Measurements from ENCODE around the gene XRCC6. TPM values are rescaled to one million over a fixed set of nuclear protein-coding genes. Genes with fewer than 3 reads are reported as not detected.

XRCC6 gene
- total and polyA plus RNA-seq, 2 of the 13 experiments (the other 11 are each of a cell fraction or from before 2014, with no cell fraction given): 124 to 625 TPM

DNA sequence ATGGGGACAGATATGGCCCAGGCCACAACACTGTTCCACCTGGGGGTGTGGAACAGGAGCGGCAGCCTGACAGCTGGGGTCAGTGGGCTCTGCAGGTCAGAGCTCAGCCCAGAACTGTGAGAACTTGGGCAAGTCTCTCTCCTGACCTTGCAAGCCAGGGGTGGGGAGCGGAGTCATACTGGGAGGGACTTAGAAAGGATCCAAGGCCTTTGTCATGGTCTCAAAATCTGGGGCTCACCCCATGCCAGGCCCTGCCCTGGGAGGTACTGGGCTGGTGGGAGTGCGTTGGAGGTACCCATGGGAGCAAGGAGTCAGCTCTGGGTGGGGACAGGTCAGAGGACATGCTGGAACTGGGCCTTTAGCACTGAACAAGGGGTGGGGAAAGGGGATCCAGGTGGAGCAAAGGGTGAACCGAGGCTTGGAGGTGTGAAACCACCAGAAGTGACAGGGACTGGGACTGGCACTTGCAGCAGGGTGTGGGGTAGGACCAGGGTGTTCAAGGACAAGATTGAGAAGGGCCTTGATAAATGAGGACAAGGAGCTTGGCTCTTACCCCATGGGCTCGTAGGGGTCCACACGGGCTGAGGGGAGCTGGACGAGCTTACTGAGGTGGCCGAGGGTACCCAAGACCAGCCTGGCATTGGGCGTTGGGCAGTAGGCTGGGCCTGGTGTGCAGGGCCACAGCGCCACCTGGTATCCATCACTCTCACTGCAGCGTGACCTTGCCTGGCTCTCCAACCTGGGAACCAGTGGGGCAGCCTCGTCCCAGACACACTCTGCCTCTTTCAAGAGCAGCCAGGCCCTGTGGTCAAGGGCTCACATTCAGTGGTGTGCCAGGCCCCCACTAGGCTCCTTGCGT lies 24.1 kb upstream of the XRCC6 start (continued):
- TF ChIP-seq ZNF660 (CRISPR knock-in tag; IDR thresholded peaks at IDR 0.05; ENCODE audit: borderline replicate concordance, low read depth) (no peak), NFYB (CRISPR knock-in tag; IDR thresholded peaks at IDR 0.05) (no peak), TBP (CRISPR knock-in tag; IDR thresholded peaks at IDR 0.05) (no peak), KLF15 (CRISPR knock-in tag; IDR thresholded peaks at IDR 0.05; ENCODE audit: borderline replicate concordance) (no peak), ZNF138 (CRISPR knock-in tag; IDR thresholded peaks at IDR 0.05; ENCODE audit: low read depth) (no peak), POLR2AphosphoS2 (IDR thresholded peaks at IDR 0.05; ENCODE audit: low read depth, low read length) (no peak), SMAD9 (CRISPR knock-in tag; IDR thresholded peaks at IDR 0.05) (no peak), ZNF589 (CRISPR knock-in tag; conservative IDR thresholded peaks at IDR 0.05) (no peak), RELA (CRISPR knock-in tag; IDR thresholded peaks at IDR 0.05) (no peak), HIVEP1 (CRISPR knock-in tag; IDR thresholded peaks at IDR 0.05) (0 out of 2 replicates have a peak, but pooled peaks have one; percentile 35)
- TF ChIP-seq, protein P1, sequence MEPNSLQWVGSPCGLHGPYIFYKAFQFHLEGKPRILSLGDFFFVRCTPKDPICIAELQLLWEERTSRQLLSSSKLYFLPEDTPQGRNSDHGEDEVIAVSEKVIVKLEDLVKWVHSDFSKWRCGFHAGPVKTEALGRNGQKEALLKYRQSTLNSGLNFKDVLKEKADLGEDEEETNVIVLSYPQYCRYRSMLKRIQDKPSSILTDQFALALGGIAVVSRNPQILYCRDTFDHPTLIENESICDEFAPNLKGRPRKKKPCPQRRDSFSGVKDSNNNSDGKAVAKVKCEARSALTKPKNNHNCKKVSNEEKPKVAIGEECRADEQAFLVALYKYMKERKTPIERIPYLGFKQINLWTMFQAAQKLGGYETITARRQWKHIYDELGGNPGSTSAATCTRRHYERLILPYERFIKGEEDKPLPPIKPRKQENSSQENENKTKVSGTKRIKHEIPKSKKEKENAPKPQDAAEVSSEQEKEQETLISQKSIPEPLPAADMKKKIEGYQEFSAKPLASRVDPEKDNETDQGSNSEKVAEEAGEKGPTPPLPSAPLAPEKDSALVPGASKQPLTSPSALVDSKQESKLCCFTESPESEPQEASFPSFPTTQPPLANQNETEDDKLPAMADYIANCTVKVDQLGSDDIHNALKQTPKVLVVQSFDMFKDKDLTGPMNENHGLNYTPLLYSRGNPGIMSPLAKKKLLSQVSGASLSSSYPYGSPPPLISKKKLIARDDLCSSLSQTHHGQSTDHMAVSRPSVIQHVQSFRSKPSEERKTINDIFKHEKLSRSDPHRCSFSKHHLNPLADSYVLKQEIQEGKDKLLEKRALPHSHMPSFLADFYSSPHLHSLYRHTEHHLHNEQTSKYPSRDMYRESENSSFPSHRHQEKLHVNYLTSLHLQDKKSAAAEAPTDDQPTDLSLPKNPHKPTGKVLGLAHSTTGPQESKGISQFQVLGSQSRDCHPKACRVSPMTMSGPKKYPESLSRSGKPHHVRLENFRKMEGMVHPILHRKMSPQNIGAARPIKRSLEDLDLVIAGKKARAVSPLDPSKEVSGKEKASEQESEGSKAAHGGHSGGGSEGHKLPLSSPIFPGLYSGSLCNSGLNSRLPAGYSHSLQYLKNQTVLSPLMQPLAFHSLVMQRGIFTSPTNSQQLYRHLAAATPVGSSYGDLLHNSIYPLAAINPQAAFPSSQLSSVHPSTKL (CRISPR knock-in tag; IDR thresholded peaks at IDR 0.05): 0 out of 2 replicates have a peak, but pooled peaks have one; percentile 12
- TF ChIP-seq, protein P2, sequence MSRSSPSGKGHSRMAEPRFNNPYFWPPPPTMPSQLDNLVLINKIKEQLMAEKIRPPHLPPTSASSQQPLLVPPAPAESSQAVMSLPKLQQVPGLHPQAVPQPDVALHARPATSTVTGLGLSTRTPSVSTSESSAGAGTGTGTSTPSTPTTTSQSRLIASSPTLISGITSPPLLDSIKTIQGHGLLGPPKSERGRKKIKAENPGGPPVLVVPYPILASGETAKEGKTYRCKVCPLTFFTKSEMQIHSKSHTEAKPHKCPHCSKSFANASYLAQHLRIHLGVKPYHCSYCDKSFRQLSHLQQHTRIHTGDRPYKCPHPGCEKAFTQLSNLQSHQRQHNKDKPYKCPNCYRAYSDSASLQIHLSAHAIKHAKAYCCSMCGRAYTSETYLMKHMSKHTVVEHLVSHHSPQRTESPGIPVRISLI (CRISPR knock-in tag; IDR thresholded peaks at IDR 0.05; ENCODE audit: borderline replicate concordance): peak; percentile 23; the same call in 1 of the 2 replicates
- TF ChIP-seq, protein P3, sequence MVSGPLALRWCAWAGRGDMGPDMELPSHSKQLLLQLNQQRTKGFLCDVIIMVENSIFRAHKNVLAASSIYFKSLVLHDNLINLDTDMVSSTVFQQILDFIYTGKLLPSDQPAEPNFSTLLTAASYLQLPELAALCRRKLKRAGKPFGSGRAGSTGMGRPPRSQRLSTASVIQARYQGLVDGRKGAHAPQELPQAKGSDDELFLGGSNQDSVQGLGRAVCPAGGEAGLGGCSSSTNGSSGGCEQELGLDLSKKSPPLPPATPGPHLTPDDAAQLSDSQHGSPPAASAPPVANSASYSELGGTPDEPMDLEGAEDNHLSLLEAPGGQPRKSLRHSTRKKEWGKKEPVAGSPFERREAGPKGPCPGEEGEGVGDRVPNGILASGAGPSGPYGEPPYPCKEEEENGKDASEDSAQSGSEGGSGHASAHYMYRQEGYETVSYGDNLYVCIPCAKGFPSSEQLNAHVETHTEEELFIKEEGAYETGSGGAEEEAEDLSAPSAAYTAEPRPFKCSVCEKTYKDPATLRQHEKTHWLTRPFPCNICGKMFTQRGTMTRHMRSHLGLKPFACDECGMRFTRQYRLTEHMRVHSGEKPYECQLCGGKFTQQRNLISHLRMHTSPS (CRISPR knock-in tag; IDR thresholded peaks at IDR 0.05; ENCODE audit: low read depth): peak; percentile 88
- TF ChIP-seq, protein P4, sequence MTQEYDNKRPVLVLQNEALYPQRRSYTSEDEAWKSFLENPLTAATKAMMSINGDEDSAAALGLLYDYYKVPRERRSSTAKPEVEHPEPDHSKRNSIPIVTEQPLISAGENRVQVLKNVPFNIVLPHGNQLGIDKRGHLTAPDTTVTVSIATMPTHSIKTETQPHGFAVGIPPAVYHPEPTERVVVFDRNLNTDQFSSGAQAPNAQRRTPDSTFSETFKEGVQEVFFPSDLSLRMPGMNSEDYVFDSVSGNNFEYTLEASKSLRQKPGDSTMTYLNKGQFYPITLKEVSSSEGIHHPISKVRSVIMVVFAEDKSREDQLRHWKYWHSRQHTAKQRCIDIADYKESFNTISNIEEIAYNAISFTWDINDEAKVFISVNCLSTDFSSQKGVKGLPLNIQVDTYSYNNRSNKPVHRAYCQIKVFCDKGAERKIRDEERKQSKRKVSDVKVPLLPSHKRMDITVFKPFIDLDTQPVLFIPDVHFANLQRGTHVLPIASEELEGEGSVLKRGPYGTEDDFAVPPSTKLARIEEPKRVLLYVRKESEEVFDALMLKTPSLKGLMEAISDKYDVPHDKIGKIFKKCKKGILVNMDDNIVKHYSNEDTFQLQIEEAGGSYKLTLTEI (CRISPR knock-in tag; conservative IDR thresholded peaks at IDR 0.05): no peak
- TF ChIP-seq, protein P5, sequence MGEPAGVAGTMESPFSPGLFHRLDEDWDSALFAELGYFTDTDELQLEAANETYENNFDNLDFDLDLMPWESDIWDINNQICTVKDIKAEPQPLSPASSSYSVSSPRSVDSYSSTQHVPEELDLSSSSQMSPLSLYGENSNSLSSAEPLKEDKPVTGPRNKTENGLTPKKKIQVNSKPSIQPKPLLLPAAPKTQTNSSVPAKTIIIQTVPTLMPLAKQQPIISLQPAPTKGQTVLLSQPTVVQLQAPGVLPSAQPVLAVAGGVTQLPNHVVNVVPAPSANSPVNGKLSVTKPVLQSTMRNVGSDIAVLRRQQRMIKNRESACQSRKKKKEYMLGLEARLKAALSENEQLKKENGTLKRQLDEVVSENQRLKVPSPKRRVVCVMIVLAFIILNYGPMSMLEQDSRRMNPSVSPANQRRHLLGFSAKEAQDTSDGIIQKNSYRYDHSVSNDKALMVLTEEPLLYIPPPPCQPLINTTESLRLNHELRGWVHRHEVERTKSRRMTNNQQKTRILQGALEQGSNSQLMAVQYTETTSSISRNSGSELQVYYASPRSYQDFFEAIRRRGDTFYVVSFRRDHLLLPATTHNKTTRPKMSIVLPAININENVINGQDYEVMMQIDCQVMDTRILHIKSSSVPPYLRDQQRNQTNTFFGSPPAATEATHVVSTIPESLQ (CRISPR knock-in tag; conservative IDR thresholded peaks at IDR 0.05): no peak
- TF ChIP-seq, protein P6, sequence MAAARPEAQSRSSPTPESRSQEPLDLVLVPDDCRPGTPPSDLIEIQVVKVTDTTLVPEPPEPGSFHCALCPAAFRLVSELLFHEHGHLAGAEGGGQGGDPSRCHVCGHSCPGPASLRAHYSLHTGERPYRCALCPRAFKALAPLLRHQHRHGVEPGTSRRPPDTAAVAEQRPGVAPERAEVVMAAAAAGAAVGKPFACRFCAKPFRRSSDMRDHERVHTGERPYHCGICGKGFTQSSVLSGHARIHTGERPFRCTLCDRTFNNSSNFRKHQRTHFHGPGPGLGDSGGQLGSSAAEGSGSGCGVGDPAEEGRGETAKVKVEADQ (CRISPR knock-in tag; IDR thresholded peaks at IDR 0.05; ENCODE audit: borderline replicate concordance): no peak
